Measurements from ENCODE around the gene EPN1. TPM values are rescaled to one million over a fixed set of nuclear protein-coding genes. Genes with fewer than 3 reads are reported as not detected.
A peak's percentile ranks its signal among the peaks of the same experiment; 100 is the strongest.

EPN1 gene
- total and polyA plus RNA-seq, 2 of the 8 experiments (the other 6 are each of a cell fraction or from before 2014, with no cell fraction given): 49.6 to 200 TPM

GRCh38 chr19:55643003-55643886, 31.8 kb upstream of the EPN1 start, which contains the start of gene ZNF581:
TSS of gene ZNF581 (plus strand) at chr19:55643649. CDS start at chr19:55644572, 923 bp downstream.
- H2BK15ac ChIP-seq (ENCODE audit: low read length): no peak within 1 kb of the TSS
- peak within 1 kb of the TSS; percentile 81 for H4K8ac ChIP-seq (ENCODE audit: extremely low read depth, insufficient read depth, low read length)
- peaks cover 11% of the 10 kb centered on the region for H3K79me1 ChIP-seq (ENCODE audit: low read depth, low read length)
- peaks cover 0 to 22% (median 10%) of the 10 kb centered on the region in 4 experiments; a peak in 6 of 7 replicates for H3K4me1 ChIP-seq (replicated peaks in 1 of 4; ENCODE audit: control insufficient read depth in 3 of 4, insufficient read depth in 4 of 4, low read length in 3 of 4)
- peak within 1 kb of the TSS; percentile 90 to 99 for H3K4me2 ChIP-seq (ENCODE audit: insufficient read depth in 1 of 2, low read depth in 2 of 2, low read length in 2 of 2)
- peaks cover 7 to 13% (median 10%) of the 10 kb centered on the region in 4 experiments for H3K36me3 ChIP-seq (ENCODE audit: control insufficient read depth in 2 of 4, insufficient read depth in 4 of 4, low read length in 3 of 4)
- H3K56ac ChIP-seq (replicated peaks; ENCODE audit: insufficient read length, low read depth, low read length): peak within 1 kb of the TSS; percentile 90
- H2AFZ ChIP-seq (ENCODE audit: low read length): no peak within 1 kb of the TSS
- peak within 1 kb of the TSS; percentile 61 for H3K23ac ChIP-seq (ENCODE audit: insufficient read length)
- peak in 1 of 2 experiments; percentile 90 for DNase-seq (ENCODE audit: low read depth in 1 of 2, low spot score in 2 of 2)
- peak within 1 kb of the TSS; percentile 55 for H3K14ac ChIP-seq (ENCODE audit: insufficient read length)
- ChIA-PET POLR2A (ENCODE audit: partially characterized antibody) (interaction anchor here (0.6 to 9.2 kb wide), 11 partner anchors 9 to 761 kb away, joined by 3 to 96 read pairs (median 4); partner anchors contain the start of genes U2AF2, ZNF628, ZNF784 and ZNF865), CTCF (ENCODE audit: partially characterized antibody) (interaction anchor here (1.0 to 4.0 kb wide), 5 partner anchors 9 to 62 kb away, joined by 3 to 18 read pairs (median 4); no protein-coding TSS in a partner anchor)
- peak within 1 kb of the TSS; percentile 63 for H2BK5ac ChIP-seq (ENCODE audit: low read depth, low read length)
- H3K9ac ChIP-seq (replicated peaks in 1 of 4; ENCODE audit: extremely low read depth in 1 of 4, low read depth in 3 of 4, low read length in 3 of 4): peak within 1 kb of the TSS; percentile 52 to 88 (median 75)
- H2BK12ac ChIP-seq (ENCODE audit: low read depth, low read length): 0 out of 2 replicates have a peak within 1 kb of the TSS, but pooled peaks have one; percentile 35
- FAIRE-seq: no peak
- peaks cover 31% of the 10 kb centered on the region for H3K23me2 ChIP-seq (ENCODE audit: low read depth, low read length)
- H4K5ac ChIP-seq (ENCODE audit: insufficient read length, low read depth, low read length): peak within 1 kb of the TSS; percentile 81
- peak within 1 kb of the TSS; percentile 94; the same call in 1 of the 2 replicates for H3K18ac ChIP-seq (ENCODE audit: extremely low read depth, low read length)
- peak within 1 kb of the TSS; percentile 74 to 98 (median 88) for H3K4me3 ChIP-seq (ENCODE audit: extremely low read depth in 1 of 4, insufficient read depth in 2 of 4, low read depth in 3 of 4, low read length in 4 of 4)
- no peak within 1 kb of the TSS for H2BK20ac ChIP-seq (ENCODE audit: low read length)
- peak within 1 kb of the TSS; percentile 96 for H3K4ac ChIP-seq (replicated peaks; ENCODE audit: insufficient read length, low read depth, low read length)
- H2AK5ac ChIP-seq (ENCODE audit: low read depth, low read length): peak within 1 kb of the TSS; percentile 75; the same call in 1 of the 2 replicates
- peak within 1 kb of the TSS; percentile 48 for H3K27ac ChIP-seq (ENCODE audit: low read depth, low read length)
- H3K27me3 ChIP-seq (replicated peaks in 1 of 4; ENCODE audit: control insufficient read depth in 3 of 4, extremely low read depth in 1 of 4, insufficient read depth in 3 of 4, low read length in 3 of 4): no peaks in the 10 kb centered on the region
- WGBS, 2 experiments (ENCODE audit: extremely low coverage in 1 of 2, insufficient coverage in 1 of 2, insufficient read length in 1 of 2, insufficient replicate concordance in 2 of 2, low coverage in 1 of 2, low lambda C conversion rate in 2 of 2, missing lambda C conversion rate in 1 of 2): 2% methylated on average over 32 of the region's 56 CpGs; no CpG with 5 or more reads in 1 of the 2 experiments
- H3K79me2 ChIP-seq (ENCODE audit: control insufficient read depth in 1 of 2, insufficient read depth in 2 of 2, low read length in 2 of 2): peaks cover 4 to 21% of the 10 kb centered on the region in 2 experiments; a peak in 3 of 4 replicates
- H3K9me3 ChIP-seq (ENCODE audit: insufficient read depth in 2 of 2, low read depth in 1 of 2, low read length in 1 of 2): no peaks in the 10 kb centered on the region; a peak in 1 of 4 replicates
- H2BK120ac ChIP-seq (replicated peaks; ENCODE audit: low read depth, low read length): peak within 1 kb of the TSS; percentile 82
- H4K20me1 ChIP-seq (replicated peaks in 1 of 2; ENCODE audit: control insufficient read depth in 1 of 2, insufficient read depth in 2 of 2, low read length in 2 of 2): peaks cover 0 to 7% of the 10 kb centered on the region in 2 experiments
- peak within 1 kb of the TSS; percentile 75 for H4K91ac ChIP-seq (replicated peaks; ENCODE audit: insufficient read length, low read length)
- TF ChIP-seq TEAD4 (IDR thresholded peaks at IDR 0.05; ENCODE audit: low read depth, low read length): 0 out of 2 replicates have a peak, but pooled peaks have one; percentile 10
- TF ChIP-seq GABPA (IDR thresholded peaks at IDR 0.05; ENCODE audit: borderline replicate concordance, insufficient read depth, low read length): peak; percentile 89
- no peak for TF ChIP-seq RNF2 (IDR thresholded peaks at IDR 0.05; ENCODE audit: borderline replicate concordance, low read depth, low read length, missing control alignments, poor library complexity, severe bottlenecking)
- no peak for TF ChIP-seq KDM1A (IDR thresholded peaks at IDR 0.05; ENCODE audit: borderline replicate concordance, low read length)
- peak; percentile 81 for TF ChIP-seq TAF1 (IDR thresholded peaks at IDR 0.05; ENCODE audit: low read depth, low read length)
- peak; percentile 43; the same call in 1 of the 2 replicates for TF ChIP-seq BACH1 (IDR thresholded peaks at IDR 0.05; ENCODE audit: low read length)
- TF ChIP-seq SIRT6 (IDR thresholded peaks at IDR 0.05; ENCODE audit: low read length): no peak
- TF ChIP-seq CBX8 (IDR thresholded peaks at IDR 0.05; ENCODE audit: borderline replicate concordance, low read depth, low read length): no peak
- peak; percentile 13 to 41 for TF ChIP-seq POLR2A (IDR thresholded peaks at IDR 0.05; ENCODE audit: control extremely low read depth in 1 of 2, low read depth in 2 of 2, low read length in 2 of 2)
- TF ChIP-seq SIN3A (conservative IDR thresholded peaks at IDR 0.05 in 1 of 2, IDR thresholded peaks at IDR 0.05 in 1 of 2; ENCODE audit: low read depth in 1 of 2, low read length in 2 of 2): peak; percentile 93 to 97; a peak in 3 of 4 replicates

All from H1 (cell line).